HL-60 (cell line): Measurements from ENCODE around the gene HORMAD2.

ENCODE experiments used
- CTCF ChIP-seq: IDR thresholded peaks from one replicate; pipeline ENCODE4 v1.5.1; 2011; ENCODE audit warnings: low read length, control low read depth, inconsistent platforms; ENCODE audit not compliant: insufficient read depth
- POLR2AphosphoS5 ChIP-seq: IDR thresholded peaks from 2 replicates; pipeline ENCODE4 v1.6.1; 2012; ENCODE audit warnings: low read depth

DNA sequence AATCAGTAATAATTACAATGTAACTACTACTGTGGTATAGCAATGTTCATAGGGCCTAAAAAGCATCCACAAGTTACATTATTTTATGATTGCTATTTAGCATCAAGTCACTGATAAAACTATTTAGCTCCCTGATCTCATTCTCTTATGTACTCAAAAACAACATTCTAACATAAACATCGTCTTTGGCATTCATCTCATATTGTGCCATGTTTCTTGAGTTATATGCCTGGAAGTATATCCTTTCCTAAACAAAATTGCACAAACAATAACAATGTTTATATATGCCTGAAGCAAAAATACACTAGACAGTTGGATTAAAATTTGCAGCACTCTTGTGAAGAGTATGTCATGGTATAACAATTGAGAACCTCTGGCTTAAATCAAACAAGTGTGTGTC lies 34.1 kb downstream of the HORMAD2 start:
- no peak for TF ChIP-seq POLR2AphosphoS5
- TF ChIP-seq CTCF, result no peak
